Activated CD4-positive, alpha-beta memory T cell treated with anti-CD3 and anti-CD28 coated beads for 36 hours (primary cell): ENCODE data around the gene MAML2. TPM values are rescaled to one million over a fixed set of nuclear protein-coding genes. Genes with fewer than 3 reads are reported as not detected.
A peak's percentile ranks its signal among the peaks of the same experiment; 100 is the strongest.

Source experiments
- CTCF ChIA-PET: fragments of 350-600 bp; sonication (Branson Sonifier 250); formaldehyde crosslinking; loops from one replicate; lab custom pipeline; 2021; ENCODE audit warnings: antibody characterized with exemption, inconsistent platforms; lab: Charles Lee
- POLR2A ChIA-PET: fragments of 350-600 bp; sonication (Branson Sonifier 250); formaldehyde crosslinking; loops from one replicate; lab custom pipeline; 2021; ENCODE audit warnings: antibody characterized with exemption; lab: Charles Lee
- DNase-seq: peaks from one replicate; pipeline ENCODE4 v3.0.0-alpha.2; 2020
- H3K27ac Mint-ChIP-seq: one replicate; pipeline ENCODE4 v1.8.0; 2021; ENCODE audit warnings: mixed read lengths
- H3K27me3 Mint-ChIP-seq: one replicate; pipeline ENCODE4 v1.8.0; 2021; ENCODE audit warnings: mixed read lengths
- H3K36me3 Mint-ChIP-seq: one replicate; pipeline ENCODE4 v1.8.0; 2021; ENCODE audit warnings: mixed read lengths
- H3K4me1 Mint-ChIP-seq: one replicate; pipeline ENCODE4 v1.8.0; 2021; ENCODE audit warnings: low read depth, mixed read lengths
- H3K4me3 Mint-ChIP-seq: one replicate; pipeline ENCODE4 v1.8.0; 2021; ENCODE audit warnings: mild to moderate bottlenecking, mixed read lengths
- H3K9me3 Mint-ChIP-seq: one replicate; pipeline ENCODE4 v1.8.0; 2021; ENCODE audit warnings: mixed read lengths
- intact Hi-C: fragments of 100-400 bp; cut with micrococcal nuclease; formaldehyde crosslinking; loops from one replicate; pipeline ENCODE4 v1.15.1; 2023
- total RNA-seq, 2 experiments: library from RNA; stranded (reverse); gene quantifications; one replicate each; pipeline ENCODE4 v1.2.3, GENCODE V29; 2021

Gene MAML2
- total RNA-seq, 2 experiments from 2014 or later = 24.2 TPM

- intact Hi-C loops = no loop called here
- POLR2A ChIA-PET = no interaction called here
These were observed 237.1 kb downstream of the MAML2 start for GRCh38 chr11:96105944-96106343.

GRCh38 chr11:96105197-96105895 lies 237.6 kb downstream of the MAML2 start:
- Mint-ChIP-seq H3K4me1 (peaks cover 39% of the 10 kb centered on the region), H3K4me3 (no peak overlapping the region), H3K27me3 (no peaks in the 10 kb centered on the region), H3K27ac (peak overlapping the region; percentile 23), H3K36me3 (peaks cover 8% of the 10 kb centered on the region), H3K9me3 (no peaks in the 10 kb centered on the region)
- POLR2A ChIA-PET = no interaction called here
- CTCF ChIA-PET = interaction anchor here (0.6 kb wide), 1 partner anchor 289 kb away, joined by 3 read pairs; no protein-coding TSS in a partner anchor
- intact Hi-C loops = no loop called here
- DNase-seq = no peak

More at GRCh38 chr11:96105944-96106343, 237.1 kb downstream of the MAML2 start:
- Mint-ChIP-seq H3K27me3 (no peaks in the 10 kb centered on the region), H3K9me3 (no peaks in the 10 kb centered on the region), H3K27ac (peak overlapping the region; percentile 15), H3K4me3 (no peak overlapping the region), H3K4me1 (peaks cover 39% of the 10 kb centered on the region), H3K36me3 (peaks cover 8% of the 10 kb centered on the region)
- CTCF ChIA-PET = no interaction called here
- no peak for DNase-seq

GRCh38 chr11:96104496-96104895 lies 238.5 kb downstream of the MAML2 start:
- Mint-ChIP-seq H3K27me3 (no peaks in the 10 kb centered on the region), H3K4me3 (no peak overlapping the region), H3K9me3 (no peaks in the 10 kb centered on the region), H3K4me1 (peaks cover 39% of the 10 kb centered on the region), H3K27ac (no peak overlapping the region), H3K36me3 (peaks cover 7% of the 10 kb centered on the region)
- intact Hi-C loops = no loop called here
- DNase-seq = no peak
- CTCF ChIA-PET = interaction anchor here (0.6 to 0.9 kb wide), 2 partner anchors 239 to 289 kb away, joined by 3 to 4 read pairs; no protein-coding TSS in a partner anchor
- POLR2A ChIA-PET = no interaction called here

- Mint-ChIP-seq H3K27me3 (no peaks in the 10 kb centered on the region), H3K4me3 (no peak overlapping the region), H3K4me1 (peaks cover 41% of the 10 kb centered on the region), H3K27ac (no peak overlapping the region), H3K9me3 (no peaks in the 10 kb centered on the region), H3K36me3 (peaks cover 7% of the 10 kb centered on the region)
- ChIA-PET POLR2A (no interaction called here), CTCF (interaction anchor here (0.9 kb wide), 1 partner anchor 240 kb away, joined by 4 read pairs; no protein-coding TSS in a partner anchor)
- DNase-seq = no peak
- intact Hi-C loops = no loop called here
These were observed 239.3 kb downstream of the MAML2 start for GRCh38 chr11:96103721-96104120.

- ChIA-PET CTCF (no interaction called here), POLR2A (no interaction called here)
- Mint-ChIP-seq H3K9me3 (no peaks in the 10 kb centered on the region), H3K36me3 (peaks cover 6% of the 10 kb centered on the region), H3K27ac (no peak overlapping the region), H3K27me3 (no peaks in the 10 kb centered on the region), H3K4me3 (no peak overlapping the region), H3K4me1 (peaks cover 40% of the 10 kb centered on the region)
- intact Hi-C loops = no loop called here
- DNase-seq = no peak
These were observed 239.9 kb downstream of the MAML2 start for GRCh38 chr11:96103102-96103501.

- Mint-ChIP-seq H3K27me3 (no peaks in the 10 kb centered on the region), H3K4me1 (peaks cover 41% of the 10 kb centered on the region), H3K4me3 (no peak overlapping the region), H3K36me3 (peaks cover 4% of the 10 kb centered on the region), H3K9me3 (no peaks in the 10 kb centered on the region), H3K27ac (no peak overlapping the region)
- no peak for DNase-seq
- CTCF ChIA-PET = no interaction called here
- intact Hi-C loops = no loop called here
- POLR2A ChIA-PET = no interaction called here
These were observed 240.3 kb downstream of the MAML2 start for GRCh38 chr11:96102664-96103078.

GRCh38 chr11:96101146-96101545 lies 241.8 kb downstream of the MAML2 start:
- H3K36me3 Mint-ChIP-seq = peaks cover 4% of the 10 kb centered on the region
- no peak for DNase-seq
- H3K4me3 Mint-ChIP-seq = no peak overlapping the region
- no peaks in the 10 kb centered on the region for H3K27me3 Mint-ChIP-seq
- intact Hi-C loops = no loop called here
- CTCF ChIA-PET = interaction anchor here (1.2 kb wide), 1 partner anchor 62 kb away, joined by 3 read pairs; no protein-coding TSS in a partner anchor
- H3K4me1 Mint-ChIP-seq = peaks cover 37% of the 10 kb centered on the region
- no peak overlapping the region for H3K27ac Mint-ChIP-seq
- POLR2A ChIA-PET = no interaction called here
- H3K9me3 Mint-ChIP-seq = no peaks in the 10 kb centered on the region

GRCh38 chr11:96098511-96099241 lies 244.3 kb downstream of the MAML2 start:
- Mint-ChIP-seq H3K9me3 (no peaks in the 10 kb centered on the region), H3K27ac (no peak overlapping the region), H3K36me3 (peaks cover 4% of the 10 kb centered on the region), H3K4me1 (peaks cover 41% of the 10 kb centered on the region), H3K27me3 (no peaks in the 10 kb centered on the region), H3K4me3 (no peak overlapping the region)
- ChIA-PET CTCF (interaction anchor here (0.6 kb wide), 1 partner anchor 257 kb away, joined by 4 read pairs; no protein-coding TSS in a partner anchor), POLR2A (no interaction called here)
- intact Hi-C loops = no loop called here
- DNase-seq = no peak

GRCh38 chr11:96097844-96098421 lies 245.1 kb downstream of the MAML2 start:
- CTCF ChIA-PET = no interaction called here
- intact Hi-C loops = no loop called here
- Mint-ChIP-seq H3K27me3 (no peaks in the 10 kb centered on the region), H3K9me3 (no peaks in the 10 kb centered on the region), H3K27ac (no peak overlapping the region), H3K36me3 (peaks cover 9% of the 10 kb centered on the region), H3K4me3 (no peak overlapping the region), H3K4me1 (peaks cover 46% of the 10 kb centered on the region)
- POLR2A ChIA-PET = no interaction called here
- DNase-seq = no peak

GRCh38 chr11:96096360-96096759 lies 246.6 kb downstream of the MAML2 start:
- ChIA-PET CTCF (interaction anchor here (0.6 kb wide), 1 partner anchor 82 kb away, joined by 3 read pairs; no protein-coding TSS in a partner anchor), POLR2A (no interaction called here)
- DNase-seq = no peak
- intact Hi-C loops = no loop called here
- H3K4me1 Mint-ChIP-seq = peaks cover 61% of the 10 kb centered on the region
- H3K27ac Mint-ChIP-seq = no peak overlapping the region
- no peaks in the 10 kb centered on the region for H3K9me3 Mint-ChIP-seq
- no peak overlapping the region for H3K4me3 Mint-ChIP-seq
- H3K36me3 Mint-ChIP-seq = peaks cover 21% of the 10 kb centered on the region
- no peaks in the 10 kb centered on the region for H3K27me3 Mint-ChIP-seq

- no peaks in the 10 kb centered on the region for H3K27me3 Mint-ChIP-seq
- H3K27ac Mint-ChIP-seq = no peak overlapping the region
- CTCF ChIA-PET = no interaction called here
- no peak overlapping the region for H3K4me3 Mint-ChIP-seq
- peaks cover 66% of the 10 kb centered on the region for H3K4me1 Mint-ChIP-seq
- POLR2A ChIA-PET = no interaction called here
- intact Hi-C loops = no loop called here
- no peak for DNase-seq
- no peaks in the 10 kb centered on the region for H3K9me3 Mint-ChIP-seq
- H3K36me3 Mint-ChIP-seq = peaks cover 24% of the 10 kb centered on the region
These were observed 247.1 kb downstream of the MAML2 start for GRCh38 chr11:96095884-96096303.

- intact Hi-C loops = no loop called here
- Mint-ChIP-seq H3K4me1 (peaks cover 68% of the 10 kb centered on the region), H3K4me3 (no peak overlapping the region)
These were observed 248.8 kb downstream of the MAML2 start for GRCh38 chr11:96094156-96094555.

More at GRCh38 chr11:96094156-96094555, 248.8 kb downstream of the MAML2 start:
- Mint-ChIP-seq H3K9me3 (no peaks in the 10 kb centered on the region), H3K27ac (no peak overlapping the region), H3K27me3 (no peaks in the 10 kb centered on the region), H3K36me3 (peaks cover 29% of the 10 kb centered on the region)
- CTCF ChIA-PET = no interaction called here
- POLR2A ChIA-PET = no interaction called here
- DNase-seq = no peak
